ENCODE data around the gene NRP2. TPM values are rescaled to one million over a fixed set of nuclear protein-coding genes. Genes with fewer than 3 reads are reported as not detected.

The NRP2 gene
- total RNA-seq, 1 donor from 2014 or later = 316 TPM

- intact Hi-C loops (cut with DNase I) = no loop called here
- DNase-seq (ENCODE audit: low spot score) (no peak), ATAC-seq (no peak)
These were observed 17.4 kb downstream of the NRP2 start for GRCh38 chr2:205699515-205700289.

- DNase-seq (ENCODE audit: low spot score) (no peak), ATAC-seq (peak; percentile 11)
- intact Hi-C loops (cut with DNase I) = no loop called here
These were observed 18.2 kb downstream of the NRP2 start for GRCh38 chr2:205700331-205701132.

- intact Hi-C loops (cut with DNase I) = no loop called here
- no peak for ATAC-seq
These were observed 19.2 kb downstream of the NRP2 start for GRCh38 chr2:205701509-205701908.

GRCh38 chr2:205702576-205702975 is 20.3 kb downstream of the NRP2 start:
- intact Hi-C loops (cut with DNase I) = no loop called here
- DNase-seq (ENCODE audit: low spot score) (no peak), ATAC-seq (no peak)

More at GRCh38 chr2:205701509-205701908, 19.2 kb downstream of the NRP2 start:
- DNase-seq (ENCODE audit: low spot score) = no peak

- intact Hi-C loops (cut with DNase I) = no loop called here
- no peak for DNase-seq (ENCODE audit: low spot score)
- no peak for ATAC-seq
These were observed 21.3 kb downstream of the NRP2 start for GRCh38 chr2:205703471-205704126.

- ATAC-seq (peak; percentile 75), DNase-seq (ENCODE audit: low spot score) (no peak)
- intact Hi-C loops (cut with DNase I) = no loop called here
These were observed 21.9 kb downstream of the NRP2 start for GRCh38 chr2:205704127-205704741.

GRCh38 chr2:205705511-205706349 is 23.4 kb downstream of the NRP2 start:
- no peak for DNase-seq (ENCODE audit: low spot score)
- ATAC-seq = no peak
- intact Hi-C loops (cut with DNase I) = no loop called here

GRCh38 chr2:205706769-205707381 is 24.6 kb downstream of the NRP2 start:
- ATAC-seq (peak; percentile 67), DNase-seq (ENCODE audit: low spot score) (peak; percentile 76)
- intact Hi-C loops (cut with DNase I) = no loop called here

GRCh38 chr2:205708231-205708631 is 25.9 kb downstream of the NRP2 start:
- DNase-seq (ENCODE audit: low spot score) (no peak), ATAC-seq (peak; percentile 66)
- intact Hi-C loops (cut with DNase I) = no loop called here

GRCh38 chr2:205709319-205709718 is 27.0 kb downstream of the NRP2 start:
- ATAC-seq (no peak), DNase-seq (ENCODE audit: low spot score) (no peak)
- intact Hi-C loops (cut with DNase I) = no loop called here

- DNase-seq (ENCODE audit: low spot score) = no peak
- no peak for ATAC-seq
- intact Hi-C loops (cut with DNase I) = no loop called here
These were observed 30.2 kb downstream of the NRP2 start for GRCh38 chr2:205712508-205712907.

- ATAC-seq = no peak
- intact Hi-C loops (cut with DNase I) = no loop called here
These were observed 30.8 kb downstream of the NRP2 start for GRCh38 chr2:205713086-205713485.

GRCh38 chr2:205714058-205714776 is 31.9 kb downstream of the NRP2 start:
- no peak for DNase-seq (ENCODE audit: low spot score)
- intact Hi-C loops (cut with DNase I) = no loop called here
- peak; percentile 23 for ATAC-seq

More at GRCh38 chr2:205713086-205713485, 30.8 kb downstream of the NRP2 start:
- DNase-seq (ENCODE audit: low spot score) = no peak

- intact Hi-C loops (cut with DNase I) = no loop called here
- DNase-seq (ENCODE audit: low spot score) = no peak
- peak; percentile 13 for ATAC-seq
These were observed 32.8 kb downstream of the NRP2 start for GRCh38 chr2:205714789-205715720.

- ATAC-seq (peak; percentile 7), DNase-seq (ENCODE audit: low spot score) (no peak)
- intact Hi-C loops (cut with DNase I) = no loop called here
These were observed 33.7 kb downstream of the NRP2 start for GRCh38 chr2:205715831-205716525.

Measured in sciatic nerve (tissue), 2 donors.